Muscle of arm (tissue), 14 donors: ENCODE measurements around the gene LIPC. TPM values are rescaled to one million over a fixed set of nuclear protein-coding genes. Genes with fewer than 3 reads are reported as not detected.

Experiments
- DNase-seq: peaks from one replicate; pipeline ENCODE4 v3.0.0-alpha.2; 2013
- long read RNA-seq, 11 donors: transcript quantifications; one replicate each; lab custom pipeline, GENCODE V29; 2026
- polyA plus RNA-seq, 12 donors: library from polyadenylated mRNA; unstranded; fragments of 120-200 nt; gene quantifications; one replicate each; pipeline ENCODE4 v1.2.1, GENCODE V29; 2013; ENCODE audit not compliant: insufficient read length in 12 of 12

The LIPC gene
- 1 to 10 TPM in 3 of 12 donors, under 1 TPM in 7, not detected in 2; 0.20 to 2.4 (median 0.48) TPM for polyA plus RNA-seq
- long read RNA-seq, donor 1: 0 reads
- long read RNA-seq, donor 2: 0 reads
- long read RNA-seq, donor 3: 0 reads
- long read RNA-seq, donor 4: 0 reads
- long read RNA-seq, donor 5: 0 reads
- long read RNA-seq, donor 6: 0 reads
- long read RNA-seq, donor 7: 0 reads
- long read RNA-seq, donor 8: 0 reads
- long read RNA-seq, donor 9: 0 reads
- long read RNA-seq, donor 10: 0 reads
- long read RNA-seq, donor 11: 0 reads

DNA sequence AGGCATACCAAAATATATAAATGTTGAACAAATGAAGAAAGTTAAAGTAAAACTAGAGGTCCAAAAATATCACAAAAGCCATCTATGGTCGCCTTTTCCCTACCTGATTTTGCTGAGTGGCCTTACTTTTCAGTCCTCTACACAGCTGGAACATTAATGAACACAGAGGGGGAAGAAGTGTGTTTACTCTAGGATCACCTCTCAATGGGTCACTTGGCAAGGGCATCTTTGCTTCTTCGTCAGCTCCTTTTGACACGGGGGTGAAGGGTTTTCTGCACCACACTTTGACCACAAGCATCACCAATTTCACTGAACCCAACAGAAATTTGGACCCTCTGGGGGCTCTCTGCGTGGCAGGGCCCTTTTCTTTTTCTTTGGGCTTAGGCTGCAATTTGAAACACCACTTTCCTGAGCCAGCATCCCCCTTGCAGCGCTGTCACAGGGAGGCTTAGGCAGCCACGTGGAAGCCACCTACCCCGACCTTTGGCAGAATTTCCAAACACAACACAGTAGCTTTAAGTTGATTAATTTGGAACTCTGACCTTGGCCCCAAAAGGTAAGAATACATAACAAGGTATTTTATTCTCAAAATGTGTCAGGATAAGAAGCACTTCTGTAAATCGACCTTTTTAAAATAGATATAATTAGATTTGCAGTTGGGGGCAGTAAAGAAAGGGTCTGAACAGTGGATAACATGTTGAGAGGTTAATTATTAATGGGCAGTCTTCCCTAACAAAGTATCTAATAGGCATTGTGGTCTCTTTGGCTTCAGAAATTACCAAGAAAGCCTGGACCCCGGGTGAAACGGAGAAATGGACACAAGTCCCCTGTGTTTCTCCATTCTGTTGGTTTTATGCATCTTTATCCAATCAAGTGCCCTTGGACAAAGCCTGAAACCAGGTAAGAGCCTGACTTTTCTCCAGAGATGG, at the start of gene LIPC:
Gene LIPC (plus strand): TSS at position 771 of the 929 bp plus-strand sequence. CDS start 42 bp downstream, at position 813.
- DNase-seq: no peak

DNA sequence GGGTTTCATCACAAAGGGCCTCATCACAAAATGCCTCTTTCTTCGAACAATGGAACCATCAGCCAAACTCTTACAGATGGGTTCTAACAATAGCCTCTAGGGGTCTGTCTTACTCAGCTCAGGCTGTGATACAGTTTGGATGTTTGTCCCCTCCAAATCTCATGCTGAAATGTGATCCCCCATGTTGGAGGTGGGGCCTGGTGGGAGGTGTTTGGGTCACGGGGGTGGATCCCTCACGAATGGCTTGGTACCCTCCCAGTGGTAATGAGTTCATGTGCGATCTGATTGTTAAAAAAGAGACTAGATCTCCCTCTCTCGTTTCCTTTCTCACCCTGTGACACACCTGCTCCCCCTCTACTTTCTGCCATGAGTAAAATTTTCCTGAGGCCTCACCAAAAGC, 47.9 kb upstream of the LIPC start:
- no peak for DNase-seq

DNA sequence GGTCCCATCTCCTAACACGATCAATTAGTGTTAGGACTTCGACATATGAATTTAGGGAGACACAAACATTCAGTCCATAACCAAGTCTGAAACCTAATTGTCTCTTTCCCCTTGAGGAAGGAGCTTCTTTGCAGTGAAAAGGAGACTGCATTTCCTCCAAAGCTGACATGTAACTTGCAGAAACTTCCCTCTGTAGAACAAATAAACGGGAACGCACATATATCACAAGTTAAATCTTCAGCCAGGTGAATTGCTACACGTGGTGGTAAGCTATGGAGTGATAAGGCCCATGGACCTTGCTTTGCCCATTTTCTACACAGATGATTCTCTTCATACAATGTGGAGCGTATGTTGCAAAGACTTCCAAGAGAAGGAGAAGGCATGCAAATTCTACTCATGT, 47.1 kb upstream of the LIPC start:
- no peak for DNase-seq

DNA sequence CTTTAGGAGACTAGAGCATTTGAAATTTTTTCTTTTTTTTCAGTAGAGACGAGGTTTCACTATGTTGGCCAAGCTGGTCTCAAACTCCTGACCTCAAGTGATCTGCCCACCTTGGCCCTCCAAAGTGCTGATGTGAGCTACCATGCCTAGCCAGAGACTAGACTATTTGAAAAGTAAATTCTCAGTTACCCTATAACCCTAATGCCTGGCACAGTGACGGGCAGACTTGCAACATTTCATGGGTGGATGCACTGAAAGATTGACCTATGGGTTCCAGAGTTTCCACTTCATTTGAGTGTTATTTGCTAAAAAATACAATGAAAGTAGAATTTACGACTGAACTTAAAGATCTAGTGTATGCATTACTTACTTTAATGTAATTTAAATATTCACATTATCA, 45.7 kb upstream of the LIPC start:
- no peak for DNase-seq

- DNase-seq: no peak
Observed at GRCh38 chr15:58386641-58387040, 45.1 kb upstream of the LIPC start.

- DNase-seq: no peak
Observed at GRCh38 chr15:58387130-58387529, 44.7 kb upstream of the LIPC start.

GRCh38 chr15:58388211-58388610, 43.6 kb upstream of the LIPC start:
- no peak for DNase-seq

DNA sequence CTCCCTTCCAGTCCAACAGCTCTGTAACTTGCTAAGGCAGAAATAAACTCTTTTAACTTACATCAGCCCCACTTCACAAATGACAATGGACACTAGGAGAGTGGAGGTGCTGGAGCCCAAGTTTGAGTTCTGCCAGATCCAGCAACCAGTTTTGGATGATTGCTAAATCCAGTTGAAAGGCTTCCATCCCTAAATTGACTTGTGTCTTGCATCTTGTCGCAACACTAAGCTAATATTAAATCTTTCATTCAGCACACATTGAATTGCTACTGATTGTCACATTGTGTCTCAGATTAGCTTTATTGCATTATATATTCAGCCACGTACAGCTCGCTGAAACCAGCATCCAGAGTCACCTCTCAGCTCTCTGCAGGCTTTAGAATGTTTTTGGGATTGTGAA, 41.7 kb upstream of the LIPC start:
- DNase-seq: no peak

DNA sequence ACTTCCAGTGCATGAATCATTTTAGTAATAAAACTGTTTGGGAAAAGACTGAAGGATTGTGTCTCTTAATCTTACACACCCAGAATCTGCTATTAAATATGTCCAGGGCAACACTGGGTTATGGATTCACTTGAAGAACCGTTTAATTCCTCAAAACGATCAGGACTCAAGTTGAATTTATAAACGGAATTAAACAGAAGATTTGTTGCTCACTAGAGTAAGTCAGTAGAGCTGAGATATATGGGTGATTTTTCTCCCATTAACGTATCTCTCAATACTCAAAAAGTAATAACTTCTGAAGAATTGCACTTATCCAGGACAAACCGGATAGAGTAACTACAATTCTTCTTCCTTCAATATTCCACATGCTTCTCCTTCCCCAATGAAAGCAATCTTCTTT, 41.1 kb upstream of the LIPC start:
- no peak for DNase-seq

DNA sequence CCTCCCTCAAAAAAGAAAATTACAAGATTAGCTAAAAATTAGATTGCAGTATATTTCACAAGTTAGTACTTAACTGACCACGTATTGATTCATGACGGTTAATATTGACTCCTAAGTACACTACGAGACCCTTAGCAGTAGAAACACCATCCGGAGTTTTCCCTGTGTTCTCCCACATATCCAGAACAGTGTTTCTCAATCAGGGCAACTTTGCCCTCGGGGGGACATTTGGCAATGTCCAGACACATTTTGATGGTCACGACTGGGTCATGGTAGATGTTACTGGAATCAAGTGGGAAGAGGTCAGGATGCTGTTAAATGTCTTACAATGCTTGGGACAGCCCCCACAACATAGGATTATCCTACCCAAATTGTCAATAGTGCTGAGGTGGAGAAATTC, 40.7 kb upstream of the LIPC start:
- DNase-seq: no peak

- DNase-seq: no peak
Observed at GRCh38 chr15:58392141-58392540, 39.6 kb upstream of the LIPC start.

DNA sequence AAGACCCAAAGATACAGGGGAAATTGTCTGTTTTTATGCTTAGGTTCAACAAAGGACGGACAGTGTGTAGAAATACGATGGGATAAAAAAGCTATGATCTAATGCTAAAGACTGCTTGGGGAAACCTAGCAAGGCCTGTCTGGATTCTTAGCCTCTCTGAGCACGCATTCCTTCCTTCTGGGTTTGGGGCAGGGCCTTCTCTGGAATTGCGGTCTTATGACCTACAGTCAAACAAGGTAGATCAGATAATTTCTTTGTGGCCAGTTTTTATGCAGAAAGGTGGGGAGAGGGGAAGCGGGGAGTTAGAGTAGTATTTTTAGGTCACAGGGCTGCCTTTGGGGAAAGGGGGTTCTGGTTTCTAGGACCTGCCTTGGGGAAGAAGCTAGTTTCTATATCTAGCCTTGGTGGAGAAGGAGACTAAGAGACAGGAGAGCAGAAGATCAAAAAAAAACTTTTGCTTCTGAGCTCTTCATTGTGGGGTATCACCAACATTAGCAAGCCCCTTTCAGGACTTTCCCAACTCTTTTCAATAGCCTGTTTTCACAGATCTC, 39.1 kb upstream of the LIPC start:
- no peak for DNase-seq

DNA sequence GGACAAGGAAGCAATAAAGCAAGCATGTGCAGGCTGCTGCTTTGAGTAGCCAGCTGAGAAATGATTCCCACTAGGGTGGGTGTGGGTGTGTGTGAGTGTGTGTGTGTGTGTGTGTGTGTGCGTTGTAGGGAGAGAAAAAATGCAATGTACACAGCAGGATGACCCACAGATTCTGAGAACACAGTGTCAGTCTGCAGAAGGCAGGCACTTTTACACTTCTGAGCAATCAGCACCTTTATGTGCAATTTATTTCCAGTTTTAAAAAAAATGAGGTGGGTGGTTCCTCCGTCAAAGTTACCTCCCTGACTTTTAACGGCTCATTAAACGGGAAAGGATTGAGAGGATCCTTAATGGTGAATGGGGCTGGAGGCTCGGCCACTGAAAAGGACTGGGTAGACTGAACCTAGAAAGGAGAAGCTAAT, 38.5 kb upstream of the LIPC start:
- DNase-seq: peak; percentile 15

DNA sequence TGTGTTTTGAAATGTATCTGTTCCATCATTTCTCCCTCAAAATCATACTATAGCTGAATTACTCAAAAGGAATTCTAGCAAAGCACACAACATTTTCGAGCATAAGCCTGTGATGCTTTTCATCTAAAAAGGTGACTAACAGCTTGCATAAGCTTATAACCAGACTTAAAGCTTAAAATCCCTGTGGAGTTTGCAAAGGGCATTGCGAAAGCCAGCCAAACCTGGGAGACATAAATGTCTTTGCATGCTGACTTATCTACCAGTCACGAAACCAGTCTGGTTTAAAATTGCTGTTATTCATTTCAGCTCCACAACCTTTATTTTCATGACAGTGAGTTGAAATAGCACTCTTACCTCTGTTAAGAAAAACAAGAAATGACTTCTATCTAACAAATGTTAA, 35.6 kb upstream of the LIPC start:
- DNase-seq: no peak

DNA sequence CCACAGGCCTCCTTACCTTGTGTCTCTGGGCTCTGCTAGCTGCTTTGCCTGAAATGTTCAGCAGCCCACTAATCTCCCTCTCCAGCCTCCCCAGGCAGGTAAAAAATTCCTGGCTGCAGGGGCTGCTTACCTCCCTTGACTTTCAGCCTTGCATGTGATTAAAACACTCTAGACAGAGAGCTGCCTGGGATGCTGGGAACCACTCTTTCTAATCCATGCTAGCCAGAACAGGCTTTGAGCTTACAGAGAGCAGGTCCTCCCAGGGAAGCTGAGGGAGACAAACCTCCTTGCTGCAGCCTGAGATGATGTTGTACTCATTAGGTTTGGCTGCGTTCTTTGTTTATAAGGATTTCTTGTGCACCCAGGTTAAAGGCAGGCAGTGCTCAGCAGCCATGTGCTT, 33.7 kb upstream of the LIPC start:
- DNase-seq: no peak

- no peak for DNase-seq
Observed at GRCh38 chr15:58398643-58399042, 33.1 kb upstream of the LIPC start.

DNA sequence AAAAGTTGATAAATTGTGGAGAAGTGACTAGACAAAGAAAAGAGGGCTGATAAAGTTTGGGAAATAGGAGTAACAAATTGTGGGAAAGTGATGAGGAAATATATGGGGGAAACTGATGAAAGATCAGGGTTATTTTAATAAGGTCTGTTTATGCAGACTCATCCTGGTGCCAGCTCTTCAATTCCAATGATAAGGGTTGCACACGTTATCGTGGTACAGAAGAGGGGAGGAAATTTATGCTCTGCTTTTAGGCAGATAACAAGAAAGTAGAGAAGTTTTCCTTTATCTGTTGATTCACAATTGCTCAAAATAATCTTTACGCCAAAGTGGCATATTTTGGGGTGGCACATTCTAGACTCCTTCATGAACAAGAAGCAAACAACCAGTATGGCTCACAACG, 32.1 kb upstream of the LIPC start:
- DNase-seq: no peak

- no peak for DNase-seq
Observed at GRCh38 chr15:58401276-58401675, 30.5 kb upstream of the LIPC start.

- DNase-seq: no peak
Observed at GRCh38 chr15:58401991-58402649, 29.7 kb upstream of the LIPC start.

GRCh38 chr15:58403581-58403980, 28.2 kb upstream of the LIPC start:
- no peak for DNase-seq

DNA sequence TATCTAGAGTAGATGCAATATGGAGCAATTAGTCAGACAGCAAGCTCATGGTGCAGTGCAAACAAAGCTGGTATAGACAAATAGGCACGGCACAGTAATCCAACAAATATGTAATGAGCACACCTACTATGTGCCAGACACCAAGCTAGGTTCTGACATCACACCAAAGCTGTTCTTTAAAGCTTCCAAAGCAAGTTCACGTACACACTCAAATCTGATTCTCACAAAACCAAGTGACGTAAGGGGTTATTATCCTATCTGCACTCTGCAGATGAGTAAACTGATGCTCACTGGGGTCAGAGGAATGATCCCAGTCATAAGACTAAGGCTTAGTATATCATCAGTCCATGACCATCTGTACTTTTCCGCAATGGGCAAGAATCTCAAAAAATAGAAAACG, 27.8 kb upstream of the LIPC start:
- DNase-seq: no peak

- DNase-seq: no peak
Observed at GRCh38 chr15:58404722-58405121, 27.1 kb upstream of the LIPC start.
